LNCaP clone FGC (cell line): ENCODE results near the gene CORIN.

Source experiments
- DNase-seq: peaks from one replicate; pipeline ENCODE4 v3.0.0-alpha.2; 2011; ENCODE audit warnings: low read depth
- H3K4me3 ChIP-seq: 2 replicates; pipeline ENCODE4 v1.5.1; 2011; ENCODE audit warnings: mild to moderate bottlenecking, low read depth, low read length, control low read depth
- TF ChIP-seq, protein P1 (sequence below): IDR thresholded peaks from 2 replicates; pipeline ENCODE4 v1.5.1; 2012; ENCODE audit warnings: mild to moderate bottlenecking; ENCODE audit not compliant: control insufficient read depth, insufficient read depth; ENCODE audit errors: extremely low read depth

CORIN gene

DNA sequence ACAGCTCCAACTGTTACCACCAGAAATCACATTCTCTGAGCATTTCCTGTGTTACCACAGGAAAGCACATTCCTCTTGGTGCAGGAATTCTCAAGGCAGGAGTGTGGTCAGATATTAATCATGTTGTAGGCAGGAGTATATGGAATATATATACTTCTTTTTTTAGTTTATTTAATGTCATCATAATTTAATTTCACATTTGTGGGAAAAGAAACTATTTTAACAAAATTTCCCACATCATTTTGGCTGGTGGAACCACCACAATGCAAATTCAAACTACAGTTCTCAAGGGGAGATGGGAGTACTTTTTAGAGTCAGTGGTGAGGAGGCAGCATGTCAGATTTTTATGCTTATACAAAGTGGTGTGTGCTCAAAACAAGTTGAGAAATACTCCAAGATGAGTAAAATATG lies 213.8 kb downstream of the CORIN start:
- TF ChIP-seq, protein P1, sequence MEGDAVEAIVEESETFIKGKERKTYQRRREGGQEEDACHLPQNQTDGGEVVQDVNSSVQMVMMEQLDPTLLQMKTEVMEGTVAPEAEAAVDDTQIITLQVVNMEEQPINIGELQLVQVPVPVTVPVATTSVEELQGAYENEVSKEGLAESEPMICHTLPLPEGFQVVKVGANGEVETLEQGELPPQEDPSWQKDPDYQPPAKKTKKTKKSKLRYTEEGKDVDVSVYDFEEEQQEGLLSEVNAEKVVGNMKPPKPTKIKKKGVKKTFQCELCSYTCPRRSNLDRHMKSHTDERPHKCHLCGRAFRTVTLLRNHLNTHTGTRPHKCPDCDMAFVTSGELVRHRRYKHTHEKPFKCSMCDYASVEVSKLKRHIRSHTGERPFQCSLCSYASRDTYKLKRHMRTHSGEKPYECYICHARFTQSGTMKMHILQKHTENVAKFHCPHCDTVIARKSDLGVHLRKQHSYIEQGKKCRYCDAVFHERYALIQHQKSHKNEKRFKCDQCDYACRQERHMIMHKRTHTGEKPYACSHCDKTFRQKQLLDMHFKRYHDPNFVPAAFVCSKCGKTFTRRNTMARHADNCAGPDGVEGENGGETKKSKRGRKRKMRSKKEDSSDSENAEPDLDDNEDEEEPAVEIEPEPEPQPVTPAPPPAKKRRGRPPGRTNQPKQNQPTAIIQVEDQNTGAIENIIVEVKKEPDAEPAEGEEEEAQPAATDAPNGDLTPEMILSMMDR, result no peak
- H3K4me3 ChIP-seq, result no peak overlapping the region
- no peak for DNase-seq

DNA sequence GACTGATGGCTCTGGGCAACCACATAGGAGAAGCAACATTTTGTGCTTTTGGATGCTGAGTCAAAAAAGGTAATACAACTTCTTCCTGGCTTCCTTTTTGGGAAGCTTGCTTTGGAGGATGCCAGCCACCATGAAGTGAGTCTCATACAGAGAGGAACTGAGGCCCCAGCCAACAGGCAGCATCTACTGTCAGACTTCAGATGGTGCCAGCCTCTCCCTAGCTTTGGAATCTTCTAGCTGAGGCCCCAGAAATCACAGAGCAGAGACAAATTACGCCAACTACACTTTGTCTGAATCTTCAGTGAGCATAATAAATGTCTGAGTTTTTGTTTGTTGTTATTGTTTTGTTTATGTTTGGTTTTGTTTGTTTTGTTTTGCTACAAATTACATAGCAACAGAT lies 216.7 kb downstream of the CORIN start:
- no peak overlapping the region for H3K4me3 ChIP-seq
- TF ChIP-seq, protein P1, result no peak
- no peak for DNase-seq

DNA sequence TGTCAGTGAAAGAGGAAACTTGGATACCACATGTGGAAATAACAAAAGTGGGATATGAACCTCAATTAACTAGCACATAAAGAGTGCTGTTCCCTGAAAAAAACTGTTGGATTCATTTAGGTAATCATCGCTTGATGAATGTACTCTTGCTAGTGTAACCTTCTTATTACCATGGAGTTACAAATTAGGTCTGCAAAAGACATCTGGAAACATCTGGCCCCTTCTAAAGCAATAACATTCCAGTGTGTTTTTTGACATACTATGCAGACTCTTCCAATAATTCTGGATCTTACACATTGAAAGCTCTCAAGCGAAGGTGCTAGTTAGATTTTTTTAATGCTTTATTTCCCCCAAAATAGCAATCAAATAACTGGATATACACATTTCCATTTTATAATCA lies 218.2 kb downstream of the CORIN start:
- DNase-seq, result no peak
- TF ChIP-seq, protein P1, result no peak
- no peak overlapping the region for H3K4me3 ChIP-seq

DNA sequence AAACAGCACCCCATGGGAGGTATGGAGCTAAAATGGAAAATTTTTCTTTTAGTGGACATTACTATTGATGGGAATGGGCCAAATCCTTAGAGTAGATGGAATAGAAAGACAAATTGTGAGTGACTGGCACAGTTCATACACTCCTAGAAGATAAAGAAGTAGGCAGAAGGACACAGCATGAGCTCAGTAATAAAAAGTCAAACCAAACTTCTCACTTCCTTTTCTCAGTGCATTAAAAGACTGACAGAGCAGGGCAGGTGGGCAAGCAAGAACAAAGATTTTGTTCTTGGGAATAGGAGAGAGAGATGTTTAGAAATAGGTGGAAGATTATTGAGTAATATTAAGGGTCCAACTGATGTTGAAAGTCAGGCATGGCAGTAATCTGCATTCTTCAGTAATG lies 220.3 kb downstream of the CORIN start:
- TF ChIP-seq, protein P1, result no peak
- H3K4me3 ChIP-seq, result no peak overlapping the region
- DNase-seq, result no peak

DNA sequence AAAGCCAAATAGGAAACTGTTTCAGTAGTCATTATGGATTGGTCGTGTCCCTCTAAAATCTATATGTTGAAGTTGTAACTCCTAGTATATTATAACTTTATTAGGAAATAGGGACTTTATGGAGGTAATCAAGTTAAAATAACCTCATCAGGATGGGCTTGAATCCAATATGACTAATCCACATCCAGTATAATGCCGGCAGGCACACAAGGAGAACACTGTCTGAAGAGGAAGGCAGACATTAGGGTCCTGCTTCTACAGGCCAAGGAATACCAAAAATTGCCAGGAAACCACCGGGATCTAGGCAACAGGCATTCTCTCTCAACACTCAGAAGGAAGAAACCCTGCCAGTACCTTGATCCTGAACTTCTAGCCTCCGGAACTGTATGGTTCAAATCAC lies 222.5 kb downstream of the CORIN start:
- no peak for DNase-seq
- no peak overlapping the region for H3K4me3 ChIP-seq
- TF ChIP-seq, protein P1, result no peak

DNA sequence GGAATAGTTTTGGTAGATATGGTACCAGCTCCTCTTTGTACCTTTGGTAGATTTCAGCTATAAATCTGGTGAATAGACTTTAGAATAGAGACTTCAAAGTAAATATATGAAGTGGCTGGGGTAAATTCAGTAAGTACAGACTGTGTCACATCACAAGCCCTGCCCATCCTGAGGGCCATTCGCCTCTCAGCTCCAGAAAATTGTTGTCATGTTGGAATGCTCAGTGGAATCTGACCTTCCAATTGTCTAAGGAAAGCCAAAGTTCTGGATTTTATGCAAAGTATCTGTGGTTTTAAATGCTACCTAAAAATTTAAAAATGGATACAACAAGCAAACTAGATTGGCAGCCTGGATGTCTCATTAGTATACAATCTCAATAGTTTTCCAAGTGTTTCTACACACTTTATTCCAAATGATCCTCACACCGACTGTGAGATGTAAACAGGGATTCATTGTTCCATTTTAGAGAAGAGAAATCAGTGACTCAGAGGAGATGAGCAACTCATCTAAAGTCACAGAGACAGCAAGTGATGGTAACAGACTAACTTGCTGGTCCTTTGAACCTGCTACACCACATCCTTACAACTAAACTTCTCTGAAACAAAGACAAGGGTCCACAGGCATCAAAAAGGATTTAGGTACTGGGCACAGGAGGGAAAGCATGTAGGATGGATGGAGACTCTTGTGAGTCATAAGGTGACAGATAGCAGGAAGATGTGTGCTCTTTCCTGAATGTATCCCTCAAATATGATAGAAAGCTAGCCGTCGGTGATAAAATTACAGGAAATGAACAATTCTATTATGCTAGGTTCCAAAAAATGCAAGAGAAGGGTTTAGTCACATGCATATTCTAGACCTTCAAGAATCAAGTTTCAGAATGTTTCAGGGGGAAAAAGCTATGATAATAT lies 225.5 kb downstream of the CORIN start:
- no peak for DNase-seq
- TF ChIP-seq, protein P1, result no peak
- H3K4me3 ChIP-seq, result no peak overlapping the region

DNA sequence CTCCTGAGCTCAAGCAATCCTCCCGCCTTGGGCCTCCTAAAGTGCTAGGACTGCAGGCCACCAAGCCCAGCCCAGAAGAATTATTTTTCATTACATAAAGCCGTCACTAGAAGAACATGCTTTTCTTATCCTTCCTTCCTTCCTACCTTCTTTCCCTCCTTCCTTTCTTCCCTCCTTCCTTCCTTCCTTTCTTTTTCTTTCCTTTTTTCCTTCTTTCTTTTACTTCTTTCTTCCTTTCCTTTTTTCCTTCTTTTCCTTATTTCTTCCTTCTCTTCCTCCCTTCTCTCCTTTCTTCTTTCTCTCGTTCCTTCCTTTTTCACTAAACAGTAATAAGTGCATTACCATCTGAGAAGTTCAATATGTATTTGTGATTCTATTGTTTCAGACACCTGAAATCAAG lies 231.4 kb downstream of the CORIN start:
- TF ChIP-seq, protein P1, result no peak
- no peak overlapping the region for H3K4me3 ChIP-seq
- DNase-seq, result no peak
